H9 (cell line): ENCODE measurements around the gene EPHB3. TPM values are rescaled to one million over a fixed set of nuclear protein-coding genes. Genes with fewer than 3 reads are reported as not detected.

Source experiments
- DNase-seq: peaks from one replicate; pipeline ENCODE4 v3.0.0-alpha.2; 2017
- H2AFZ ChIP-seq: one replicate; pipeline ENCODE4 v1.6.1; 2013; ENCODE audit warnings: mild to moderate bottlenecking, low read length, control low read depth, moderate library complexity
- H2AK5ac ChIP-seq: 2 replicates; pipeline ENCODE4 v1.6.1; 2013; ENCODE audit warnings: low read length, control low read depth, mixed read lengths; ENCODE audit not compliant: insufficient read length
- H2BK120ac ChIP-seq: one replicate; pipeline ENCODE4 v1.6.1; 2013; ENCODE audit warnings: low read depth, mild to moderate bottlenecking, low read length, control low read depth, inconsistent platforms; ENCODE audit not compliant: poor library complexity, severe bottlenecking
- H2BK12ac ChIP-seq: 2 replicates; pipeline ENCODE4 v1.6.1; 2013; ENCODE audit warnings: low read length, control low read depth, mixed read lengths, low read depth; ENCODE audit not compliant: insufficient read length
- H2BK15ac ChIP-seq: 2 replicates; pipeline ENCODE4 v1.6.1; 2013; ENCODE audit warnings: low read depth, low read length, control low read depth
- H2BK20ac ChIP-seq: one replicate; pipeline ENCODE4 v1.6.1; 2013; ENCODE audit warnings: low read depth, mild to moderate bottlenecking, low read length, control low read depth, inconsistent platforms; ENCODE audit not compliant: poor library complexity, severe bottlenecking
- H2BK5ac ChIP-seq: 2 replicates; pipeline ENCODE4 v1.6.1; 2013; ENCODE audit warnings: low read length, control low read depth, mixed read lengths; ENCODE audit not compliant: insufficient read length
- H3K14ac ChIP-seq: 2 replicates; pipeline ENCODE4 v1.6.1; 2013; ENCODE audit warnings: low read length, control low read depth; ENCODE audit not compliant: insufficient read depth
- H3K18ac ChIP-seq: 2 replicates; pipeline ENCODE4 v1.6.1; 2013; ENCODE audit warnings: low read depth, mild to moderate bottlenecking, mixed read lengths, low read length, control low read depth; ENCODE audit not compliant: insufficient read length
- H3K23ac ChIP-seq: 2 replicates; pipeline ENCODE4 v1.6.1; 2013; ENCODE audit warnings: low read length, control low read depth, mixed read lengths, low read depth; ENCODE audit not compliant: insufficient read length
- H3K23me2 ChIP-seq: 2 replicates; pipeline ENCODE4 v1.6.1; 2013; ENCODE audit warnings: low read depth, mild to moderate bottlenecking, mixed read lengths, low read length, control low read depth; ENCODE audit not compliant: insufficient read length, poor library complexity, severe bottlenecking
- H3K27ac ChIP-seq: 2 replicates; pipeline ENCODE4 v1.5.1; 2013; ENCODE audit warnings: low read length, control low read depth, mixed read lengths, low read depth; ENCODE audit not compliant: insufficient read length
- H3K27me3 ChIP-seq: 2 replicates; pipeline ENCODE4 v1.6.1; 2013; ENCODE audit warnings: low read length, control low read depth, inconsistent platforms; ENCODE audit not compliant: insufficient read depth
- H3K4ac ChIP-seq: 2 replicates; pipeline ENCODE4 v1.6.1; 2013; ENCODE audit warnings: low read depth, mild to moderate bottlenecking, control low read depth, inconsistent platforms, low read length, moderate library complexity
- H3K4me1 ChIP-seq: 2 replicates; pipeline ENCODE4 v1.6.1; 2013; ENCODE audit warnings: low read length, control low read depth, inconsistent platforms; ENCODE audit not compliant: insufficient read depth
- H3K4me2 ChIP-seq: 2 replicates; pipeline ENCODE4 v1.6.1; 2013; ENCODE audit warnings: low read length, control low read depth, mixed read lengths; ENCODE audit not compliant: insufficient read length, insufficient read depth
- H3K56ac ChIP-seq: 2 replicates; pipeline ENCODE4 v1.6.1; 2013; ENCODE audit warnings: low read depth, mild to moderate bottlenecking, mixed read lengths, low read length, control low read depth; ENCODE audit not compliant: insufficient read length
- H3K79me1 ChIP-seq: 2 replicates; pipeline ENCODE4 v1.6.1; 2013; ENCODE audit warnings: low read depth, mild to moderate bottlenecking, moderate library complexity, low read length, control low read depth, inconsistent platforms; ENCODE audit not compliant: insufficient read depth, poor library complexity, severe bottlenecking
- H3K79me2 ChIP-seq: 2 replicates; pipeline ENCODE4 v1.6.1; 2013; ENCODE audit warnings: low read length, control low read depth, inconsistent platforms; ENCODE audit not compliant: insufficient read depth
- H3K9ac ChIP-seq: 2 replicates; pipeline ENCODE4 v1.6.1; 2013; ENCODE audit warnings: low read length, control low read depth, mixed read lengths; ENCODE audit not compliant: insufficient read length; ENCODE audit errors: extremely low read depth
- H3K9me3 ChIP-seq: one replicate; pipeline ENCODE4 v1.6.1; 2013; ENCODE audit warnings: low read depth, low read length, inconsistent platforms; ENCODE audit not compliant: control insufficient read depth
- H3T11ph ChIP-seq: one replicate; pipeline ENCODE4 v1.6.1; 2013; ENCODE audit warnings: mild to moderate bottlenecking, low read length, control low read depth, inconsistent platforms
- H4K20me1 ChIP-seq: one replicate; pipeline ENCODE4 v1.6.1; 2013; ENCODE audit not compliant: control insufficient read depth, insufficient read length, insufficient read depth
- H4K5ac ChIP-seq: 2 replicates; pipeline ENCODE4 v1.6.1; 2013; ENCODE audit warnings: low read depth, mild to moderate bottlenecking, mixed read lengths, low read length, control low read depth; ENCODE audit not compliant: insufficient read length
- H4K8ac ChIP-seq: replicated peaks from 2 replicates; pipeline ENCODE4 v1.6.1; 2013; ENCODE audit warnings: low read length, control low read depth, mixed read lengths, low read depth; ENCODE audit not compliant: insufficient read length
- H4K91ac ChIP-seq: 2 replicates; pipeline ENCODE4 v1.6.1; 2013; ENCODE audit warnings: low read depth, mild to moderate bottlenecking, moderate library complexity, mixed read lengths, low read length, control low read depth; ENCODE audit not compliant: insufficient read length
- H3K27ac Mint-ChIP-seq, 3 experiments: 2 replicates in 2 of 3; 3 replicates in 1 of 3; pipeline ENCODE4 v1.8.0; 2020 to 2021; ENCODE audit warnings: mixed read lengths in 3 of 3, mild to moderate bottlenecking in 1 of 3, moderate library complexity in 1 of 3
- H3K27me3 Mint-ChIP-seq: 2 replicates; pipeline ENCODE4 v1.8.0; 2021; ENCODE audit warnings: low read depth, mild to moderate bottlenecking, moderate library complexity, mixed read lengths
- H3K36me3 Mint-ChIP-seq, 3 experiments: 2 replicates in 2 of 3; 3 replicates in 1 of 3; pipeline ENCODE4 v1.8.0; 2020 to 2021; ENCODE audit warnings: low read depth in 3 of 3, mixed read lengths in 3 of 3; ENCODE audit not compliant: insufficient read depth in 1 of 3
- H3K4me1 Mint-ChIP-seq, 2 experiments: 2 replicates each; pipeline ENCODE4 v1.8.0; 2020; ENCODE audit warnings: mixed read lengths in 2 of 2
- H3K4me3 Mint-ChIP-seq, 2 experiments: 2 replicates in 1 of 2; 3 replicates in 1 of 2; pipeline ENCODE4 v1.8.0; 2020 to 2021; ENCODE audit warnings: mild to moderate bottlenecking in 2 of 2, mixed read lengths in 2 of 2, moderate library complexity in 1 of 2
- H3K9me3 Mint-ChIP-seq, 2 experiments: 2 replicates in 1 of 2; 3 replicates in 1 of 2; pipeline ENCODE4 v1.8.0; 2020; ENCODE audit warnings: mild to moderate bottlenecking in 2 of 2, mixed read lengths in 2 of 2, moderate library complexity in 1 of 2
- CTCF ChIP-seq: fragments of 200-600 bp; sonication (generic); conservative IDR thresholded peaks from 3 replicates; pipeline ENCODE4 v1.8.0; 2021; ENCODE audit warnings: antibody characterized with exemption, mild to moderate bottlenecking
- WGBS: extraction: QIAGEN DNeasy Blood & Tissue Kit; methylation state at CpG from one replicate; pipeline ENCODE4 v1.1.7; 2013; ENCODE audit warnings: missing lambda C conversion rate, low lambda C conversion rate, mixed read lengths; ENCODE audit not compliant: insufficient read length; ENCODE audit errors: extremely low coverage; 5-methylcytosine and 5-hydroxymethylcytosine counted together
- total RNA-seq: library from RNA; stranded (reverse); gene quantifications from 2 replicates; pipeline ENCODE4 v1.2.1, GENCODE V29; 2021

EPHB3 gene
- total RNA-seq, 1 experiment from 2014 or later, result 1.0 TPM

DNA sequence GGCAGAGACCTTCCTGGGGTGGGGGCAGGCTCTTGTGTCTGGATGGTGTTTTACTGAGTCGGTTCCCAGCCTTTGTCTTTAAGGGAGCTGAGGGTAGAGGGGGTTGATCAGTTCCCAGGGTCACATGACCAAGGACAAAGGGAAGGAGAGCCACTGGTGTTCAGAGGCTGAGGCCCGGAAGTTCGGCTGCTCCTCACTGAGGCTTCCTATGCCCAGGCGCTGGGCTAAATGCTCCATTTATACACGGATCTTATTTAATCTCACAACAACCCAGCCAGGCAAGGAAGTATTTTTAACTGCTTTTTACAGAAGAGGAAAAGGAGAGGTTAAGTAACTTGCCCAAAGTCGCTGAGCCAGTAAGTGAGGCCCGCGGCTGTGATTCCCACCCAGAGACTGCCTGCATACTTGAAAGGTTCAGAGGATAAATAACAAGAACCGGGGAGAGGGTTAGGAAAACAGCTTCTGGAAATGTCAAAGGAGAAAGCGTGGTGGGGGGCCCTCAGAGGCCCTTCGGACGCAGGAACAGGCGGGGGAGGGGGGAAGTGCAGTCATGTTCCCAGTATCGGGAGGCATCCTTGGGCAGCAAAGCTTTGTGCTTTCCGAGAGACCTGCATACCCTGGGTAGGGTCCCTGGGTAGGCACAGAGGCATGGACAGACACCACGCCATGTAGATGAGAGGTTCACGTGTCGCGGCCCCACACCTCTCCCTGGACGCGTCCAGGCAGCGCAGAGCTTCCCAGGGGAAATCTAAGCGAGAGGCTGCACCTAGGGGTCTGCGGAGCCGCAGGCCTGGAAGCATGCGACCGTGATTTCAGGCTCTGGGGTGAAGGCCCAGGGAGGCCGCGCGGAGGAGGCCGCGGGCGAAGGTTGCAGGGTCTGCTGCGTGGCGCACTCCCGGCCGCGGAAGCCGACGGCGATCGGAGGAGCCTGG is 21.3 kb downstream of the EPHB3 start:
- no peak overlapping the region for H4K91ac ChIP-seq
- no peak overlapping the region for H2BK120ac ChIP-seq
- Mint-ChIP-seq H3K4me3 (peak overlapping the region; percentile 65 to 85), H3K27me3 (peaks cover 50% of the 10 kb centered on the region), H3K9me3 (no peaks in the 10 kb centered on the region; a peak in 1 of 5 replicates), H3K27ac (peak overlapping the region in 1 of 3 experiments; percentile 45; a peak in 1 of 7 replicates), H3K4me1 (peaks cover 37 to 38% of the 10 kb centered on the region in 2 experiments), H3K36me3 (peaks cover 0 to 3% (median 0%) of the 10 kb centered on the region in 3 experiments; a peak in 1 of 7 replicates)
- no peak overlapping the region for H3K14ac ChIP-seq
- no peak overlapping the region for H2AK5ac ChIP-seq
- H3K56ac ChIP-seq, result no peak overlapping the region
- DNase-seq, result peak; percentile 78
- H2BK20ac ChIP-seq, result no peak overlapping the region
- H3K18ac ChIP-seq, result no peak overlapping the region
- H3K79me2 ChIP-seq, result no peaks in the 10 kb centered on the region
- no peak overlapping the region for H2BK12ac ChIP-seq
- peaks cover 14% of the 10 kb centered on the region for H3K23me2 ChIP-seq
- H3K27me3 ChIP-seq, result peaks cover 14% of the 10 kb centered on the region; the same call in 1 of the 2 replicates
- H4K8ac ChIP-seq, result no peak overlapping the region
- peak overlapping the region; percentile 92 for H3K4me2 ChIP-seq
- H3K4me1 ChIP-seq, result peaks cover 6% of the 10 kb centered on the region; the same call in 1 of the 2 replicates
- TF ChIP-seq CTCF, result no peak
- H3K23ac ChIP-seq, result no peak overlapping the region
- no peak overlapping the region for H4K5ac ChIP-seq
- H3K9me3 ChIP-seq, result no peaks in the 10 kb centered on the region
- no peak overlapping the region for H3K27ac ChIP-seq
- H4K20me1 ChIP-seq, result no peaks in the 10 kb centered on the region
- H2BK15ac ChIP-seq, result no peak overlapping the region
- no peaks in the 10 kb centered on the region for H3K79me1 ChIP-seq
- no peak overlapping the region for H2AFZ ChIP-seq
- H3K4ac ChIP-seq, result no peak overlapping the region
- H2BK5ac ChIP-seq, result no peak overlapping the region
- WGBS, result no CpG with 5 or more reads among the region's 42 CpGs
- H3T11ph ChIP-seq, result no peak overlapping the region
- no peak overlapping the region for H3K9ac ChIP-seq
